NT2/D1 (cell line): ENCODE data around the gene EGLN3.

Source experiments
- SUZ12 ChIP-seq: IDR thresholded peaks from 2 replicates; pipeline ENCODE4 v1.6.1; 2011; ENCODE audit not compliant: insufficient read length, insufficient read depth; ENCODE audit errors: extremely low read depth
- YY1 ChIP-seq: IDR thresholded peaks from 2 replicates; pipeline ENCODE4 v1.6.1; 2011; ENCODE audit not compliant: insufficient read length, insufficient read depth
- ZNF274 ChIP-seq: IDR thresholded peaks from 2 replicates; pipeline ENCODE4 v1.6.1; 2011; ENCODE audit warnings: mild to moderate bottlenecking, low read depth, low read length

DNA sequence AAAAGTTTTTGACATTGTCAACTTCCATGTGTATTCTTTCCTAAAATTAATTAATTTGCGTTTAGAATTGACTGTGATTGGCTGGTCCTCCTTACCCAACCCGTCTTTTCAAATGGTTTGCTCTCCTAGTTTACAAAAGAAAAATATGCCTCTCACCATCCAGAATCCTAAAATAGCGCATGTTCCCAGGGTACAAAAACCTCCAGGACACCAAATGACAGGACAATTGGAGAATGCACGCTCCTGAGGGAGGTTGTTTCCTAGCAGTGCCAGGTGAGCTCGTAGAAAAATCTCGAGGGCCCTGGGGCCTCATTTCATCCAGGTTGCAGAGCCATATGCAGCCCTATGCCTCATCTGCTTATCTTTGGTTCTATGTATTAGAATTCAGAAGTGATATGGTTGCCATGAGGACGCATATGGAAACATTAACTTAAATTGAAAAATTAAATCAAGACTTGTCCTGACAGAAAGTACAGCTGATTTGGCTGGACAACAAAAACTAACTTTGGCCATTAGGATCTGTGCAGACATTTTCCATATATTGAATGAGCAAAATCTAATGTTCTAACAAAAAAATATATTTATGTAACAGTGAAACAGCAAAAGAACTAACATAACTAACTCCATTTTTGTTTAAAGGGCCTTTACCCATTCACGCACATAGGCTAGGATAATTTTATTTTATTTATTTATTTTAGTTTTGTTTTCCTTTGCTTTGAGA lies 28.2 kb upstream of the EGLN3 start:
- TF ChIP-seq ZNF274 = no peak
- no peak for TF ChIP-seq YY1
- no peak for TF ChIP-seq SUZ12
